Adrenal gland (tissue), 5 donors: ENCODE data around the gene SLC16A10.

ENCODE experiments used
- POLR2A ChIP-seq, 2 donors: fragments of 450-650 bp; IDR thresholded peaks; one replicate each; pipeline ENCODE4 v1.6.1; 2017; ENCODE audit warnings: antibody characterized with exemption in 2 of 2, mild to moderate bottlenecking in 2 of 2, moderate library complexity in 1 of 2
- TF ChIP-seq, protein P1 (sequence below), 6 experiments: fragments of 450-650 bp in 4 of 6; fragments of 200-600 bp in 2 of 6; sonication (generic) in 1 of 6; IDR thresholded peaks; 1 replicate in 5 of 6; 2 replicates in 1 of 6; pipeline versions ENCODE4 v1.5.1 to v1.8.0; 2016 to 2021; ENCODE audit warnings: antibody characterized with exemption in 6 of 6, mild to moderate bottlenecking in 2 of 6, moderate library complexity in 1 of 6
- donor health status: DM: no; HTN: no; CAD: no.

DNA sequence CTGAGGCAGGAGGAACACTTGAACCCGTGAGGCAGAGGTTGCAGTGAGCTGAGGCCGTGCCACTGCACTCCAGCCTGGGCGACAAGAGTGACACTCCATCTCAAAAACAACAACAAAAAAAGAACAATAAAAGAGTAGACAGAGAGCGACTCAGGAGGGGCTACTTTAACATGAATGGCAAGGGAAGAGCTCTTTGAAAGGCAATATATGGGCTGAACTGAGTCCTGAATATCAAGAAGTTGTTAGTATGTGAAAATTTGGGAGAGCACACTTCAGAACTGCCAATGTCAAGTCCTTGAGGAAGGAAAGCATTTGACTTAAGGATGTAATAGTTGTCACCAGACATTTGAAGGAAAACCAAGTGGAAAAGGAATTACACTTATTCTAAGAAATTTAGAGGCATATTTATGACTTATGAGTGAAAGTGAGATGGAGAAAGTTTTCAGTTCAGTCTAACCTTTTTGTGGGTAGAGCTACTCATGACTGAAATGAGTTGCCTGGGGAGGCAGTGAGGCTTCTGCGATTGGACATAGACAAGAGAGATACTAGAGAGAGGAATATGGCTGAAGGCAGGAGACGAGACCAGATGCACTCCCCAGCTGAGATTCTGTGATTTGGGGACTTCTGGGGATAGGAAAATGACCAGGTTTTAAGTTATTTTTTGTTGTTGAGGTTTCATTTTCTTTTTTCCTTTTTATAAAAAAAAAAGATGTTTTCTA, 48.6 kb upstream of the SLC16A10 start:
- TF ChIP-seq, protein P1, sequence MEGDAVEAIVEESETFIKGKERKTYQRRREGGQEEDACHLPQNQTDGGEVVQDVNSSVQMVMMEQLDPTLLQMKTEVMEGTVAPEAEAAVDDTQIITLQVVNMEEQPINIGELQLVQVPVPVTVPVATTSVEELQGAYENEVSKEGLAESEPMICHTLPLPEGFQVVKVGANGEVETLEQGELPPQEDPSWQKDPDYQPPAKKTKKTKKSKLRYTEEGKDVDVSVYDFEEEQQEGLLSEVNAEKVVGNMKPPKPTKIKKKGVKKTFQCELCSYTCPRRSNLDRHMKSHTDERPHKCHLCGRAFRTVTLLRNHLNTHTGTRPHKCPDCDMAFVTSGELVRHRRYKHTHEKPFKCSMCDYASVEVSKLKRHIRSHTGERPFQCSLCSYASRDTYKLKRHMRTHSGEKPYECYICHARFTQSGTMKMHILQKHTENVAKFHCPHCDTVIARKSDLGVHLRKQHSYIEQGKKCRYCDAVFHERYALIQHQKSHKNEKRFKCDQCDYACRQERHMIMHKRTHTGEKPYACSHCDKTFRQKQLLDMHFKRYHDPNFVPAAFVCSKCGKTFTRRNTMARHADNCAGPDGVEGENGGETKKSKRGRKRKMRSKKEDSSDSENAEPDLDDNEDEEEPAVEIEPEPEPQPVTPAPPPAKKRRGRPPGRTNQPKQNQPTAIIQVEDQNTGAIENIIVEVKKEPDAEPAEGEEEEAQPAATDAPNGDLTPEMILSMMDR (IDR thresholded peaks at IDR 0.05): no peak
- no peak for TF ChIP-seq POLR2A (IDR thresholded peaks at IDR 0.05)
